K562 (cell line): ENCODE results near the gene RXRB. TPM values are rescaled to one million over a fixed set of nuclear protein-coding genes. Genes with fewer than 3 reads are reported as not detected.

Source experiments
- ARHGAP35 ChIP-seq: fragments of 450-650 bp; IDR thresholded peaks from 2 replicates; pipeline ENCODE4 v1.6.1; 2018; ENCODE audit not compliant: partially characterized antibody
- ATF6 ChIP-seq: sonication (generic); formaldehyde crosslinking; IDR thresholded peaks from 2 replicates; pipeline ENCODE4 v1.4.0; 2020; ENCODE audit warnings: mild to moderate bottlenecking, missing genetic modification reagents
- CAMTA2 ChIP-seq: fragments of 250-450 bp; sonication (Bioruptor Pico); conservative IDR thresholded peaks from 2 replicates; pipeline ENCODE4 v1.5.1; 2022
- CHCHD3 ChIP-seq: fragments of 250-450 bp; sonication (Bioruptor Pico); IDR thresholded peaks from 2 replicates; pipeline ENCODE4 v2.1.2; 2022; ENCODE audit warnings: mild to moderate bottlenecking
- JUND ChIP-seq, 2 experiments: IDR thresholded peaks; 2 replicates in 1 of 2; 3 replicates in 1 of 2; pipeline ENCODE4 v1.6.1; 2011; ENCODE audit warnings: borderline replicate concordance in 2 of 2, low read depth in 2 of 2, low read length in 2 of 2, improper control_type of control experiment in 1 of 2, missing biosample characterization in 1 of 2, missing genetic modification characterization in 1 of 2, missing genetic modification reagents in 1 of 2
- OTX1 ChIP-seq: fragments of 450-650 bp; formaldehyde crosslinking; IDR thresholded peaks from 2 replicates; pipeline ENCODE4 v1.4.0; 2022; ENCODE audit warnings: mild to moderate bottlenecking
- RBM39 ChIP-seq: fragments of 200-400 bp; formaldehyde crosslinking; optimal IDR thresholded peaks from 2 replicates; pipeline ENCODE3; 2018; ENCODE audit warnings: low read depth, low read length
- RFX1 ChIP-seq: fragments of 450-650 bp; IDR thresholded peaks from 2 replicates; pipeline ENCODE4 v1.6.1; 2016; ENCODE audit warnings: mild to moderate bottlenecking, moderate library complexity
- SNRNP70 ChIP-seq: fragments of 200-400 bp; formaldehyde crosslinking; optimal IDR thresholded peaks from 2 replicates; pipeline ENCODE3; 2017; ENCODE audit warnings: low read depth, low read length
- ZHX1 ChIP-seq: fragments of 150-350 bp; conservative IDR thresholded peaks from 2 replicates; pipeline ENCODE4 v1.6.1; 2014; ENCODE audit warnings: low read length
- ZNF76 ChIP-seq: fragments of 250-450 bp; sonication (Bioruptor Pico); IDR thresholded peaks from 2 replicates; pipeline ENCODE4 v1.4.0; 2020; ENCODE audit warnings: mild to moderate bottlenecking, moderate library complexity, borderline replicate concordance
- ZSCAN32 ChIP-seq: fragments of 450-650 bp; formaldehyde crosslinking; IDR thresholded peaks from 2 replicates; pipeline ENCODE4 v1.4.0; 2020; ENCODE audit warnings: mild to moderate bottlenecking, moderate library complexity
- polyA plus RNA-seq, 8 experiments: library from polyadenylated mRNA; depleted of rRNA in 4 of 8; stranded (reverse) in 5 of 8; unstranded in 3 of 8; fragments of >200 nt; fragmentation: Nextera tagmentation in 2 of 8; fragmentation: Illumina TruSeq in 1 of 8; extraction: Ambion mirVana in 2 of 8; extraction: Trizol in 1 of 8; gene quantifications; 2 replicates each; pipeline versions ENCODE4 v1.2.1 to v1.2.3, GENCODE V29; 2011 to 2014; ENCODE audit warnings: inconsistent platforms in 1 of 8, missing spikeins in 1 of 8
- total RNA-seq, 7 experiments: library from RNA; depleted of rRNA in 6 of 7; stranded (reverse); fragments of >200 nt in 6 of 7; fragmentation: Illumina TruSeq in 2 of 7; extraction: Trizol in 2 of 7; gene quantifications; 2 replicates each; pipeline versions ENCODE4 v1.2.1 to v1.2.3, GENCODE V29; 2011 to 2021; ENCODE audit warnings: low replicate concordance in 1 of 7
- TF ChIP-seq, protein P1 (sequence below): fragments of 450-650 bp; formaldehyde crosslinking; IDR thresholded peaks from 2 replicates; pipeline ENCODE4 v1.4.0; 2022; ENCODE audit warnings: mild to moderate bottlenecking, moderate library complexity
- TF ChIP-seq, protein P2 (sequence below): sonication (generic); formaldehyde crosslinking; IDR thresholded peaks from 2 replicates; pipeline ENCODE4 v1.8.1; 2023; ENCODE audit warnings: missing genetic modification reagents, mild to moderate bottlenecking, borderline replicate concordance

RXRB gene
- total and polyA plus RNA-seq, 9 of the 15 experiments (the other 6 are each of a cell fraction or from before 2014, with no cell fraction given), result 0.76 to 35.5 (median 18.4) TPM

GRCh38 chr6:33208091-33208967 lies 7.9 kb upstream of the RXRB start, which contains the start of gene RING1 (continued):
- TF ChIP-seq OTX1 (CRISPR knock-in tag) (0 out of 2 replicates have a peak, but pooled peaks have one; percentile 33), RFX1 (peak; percentile 83), ZHX1 (no peak), RBM39 (no peak), CHCHD3 (no peak; the same call in 1 of the 2 replicates), ATF6 (no peak; the same call in 1 of the 2 replicates), ZNF76 (CRISPR knock-in tag) (no peak), ZSCAN32 (no peak; the same call in 1 of the 2 replicates), JUND (IDR thresholded peaks at IDR 0.05; ENCODE audit: borderline replicate concordance, low read depth, low read length) (peak; percentile 86), JUND (tag; IDR thresholded peaks at IDR 0.05; ENCODE audit: borderline replicate concordance, low read depth, low read length) (peak; percentile 75; the same call in 1 of the 3 replicates), SNRNP70 (no peak), CAMTA2 (CRISPR knock-in tag) (0 out of 2 replicates have a peak, but pooled peaks have one; percentile 69), ARHGAP35 (no peak)
- TF ChIP-seq, protein P1, sequence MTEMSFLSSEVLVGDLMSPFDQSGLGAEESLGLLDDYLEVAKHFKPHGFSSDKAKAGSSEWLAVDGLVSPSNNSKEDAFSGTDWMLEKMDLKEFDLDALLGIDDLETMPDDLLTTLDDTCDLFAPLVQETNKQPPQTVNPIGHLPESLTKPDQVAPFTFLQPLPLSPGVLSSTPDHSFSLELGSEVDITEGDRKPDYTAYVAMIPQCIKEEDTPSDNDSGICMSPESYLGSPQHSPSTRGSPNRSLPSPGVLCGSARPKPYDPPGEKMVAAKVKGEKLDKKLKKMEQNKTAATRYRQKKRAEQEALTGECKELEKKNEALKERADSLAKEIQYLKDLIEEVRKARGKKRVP (CRISPR knock-in tag), result 0 out of 2 replicates have a peak, but pooled peaks have one; percentile 33
- TF ChIP-seq, protein P2, sequence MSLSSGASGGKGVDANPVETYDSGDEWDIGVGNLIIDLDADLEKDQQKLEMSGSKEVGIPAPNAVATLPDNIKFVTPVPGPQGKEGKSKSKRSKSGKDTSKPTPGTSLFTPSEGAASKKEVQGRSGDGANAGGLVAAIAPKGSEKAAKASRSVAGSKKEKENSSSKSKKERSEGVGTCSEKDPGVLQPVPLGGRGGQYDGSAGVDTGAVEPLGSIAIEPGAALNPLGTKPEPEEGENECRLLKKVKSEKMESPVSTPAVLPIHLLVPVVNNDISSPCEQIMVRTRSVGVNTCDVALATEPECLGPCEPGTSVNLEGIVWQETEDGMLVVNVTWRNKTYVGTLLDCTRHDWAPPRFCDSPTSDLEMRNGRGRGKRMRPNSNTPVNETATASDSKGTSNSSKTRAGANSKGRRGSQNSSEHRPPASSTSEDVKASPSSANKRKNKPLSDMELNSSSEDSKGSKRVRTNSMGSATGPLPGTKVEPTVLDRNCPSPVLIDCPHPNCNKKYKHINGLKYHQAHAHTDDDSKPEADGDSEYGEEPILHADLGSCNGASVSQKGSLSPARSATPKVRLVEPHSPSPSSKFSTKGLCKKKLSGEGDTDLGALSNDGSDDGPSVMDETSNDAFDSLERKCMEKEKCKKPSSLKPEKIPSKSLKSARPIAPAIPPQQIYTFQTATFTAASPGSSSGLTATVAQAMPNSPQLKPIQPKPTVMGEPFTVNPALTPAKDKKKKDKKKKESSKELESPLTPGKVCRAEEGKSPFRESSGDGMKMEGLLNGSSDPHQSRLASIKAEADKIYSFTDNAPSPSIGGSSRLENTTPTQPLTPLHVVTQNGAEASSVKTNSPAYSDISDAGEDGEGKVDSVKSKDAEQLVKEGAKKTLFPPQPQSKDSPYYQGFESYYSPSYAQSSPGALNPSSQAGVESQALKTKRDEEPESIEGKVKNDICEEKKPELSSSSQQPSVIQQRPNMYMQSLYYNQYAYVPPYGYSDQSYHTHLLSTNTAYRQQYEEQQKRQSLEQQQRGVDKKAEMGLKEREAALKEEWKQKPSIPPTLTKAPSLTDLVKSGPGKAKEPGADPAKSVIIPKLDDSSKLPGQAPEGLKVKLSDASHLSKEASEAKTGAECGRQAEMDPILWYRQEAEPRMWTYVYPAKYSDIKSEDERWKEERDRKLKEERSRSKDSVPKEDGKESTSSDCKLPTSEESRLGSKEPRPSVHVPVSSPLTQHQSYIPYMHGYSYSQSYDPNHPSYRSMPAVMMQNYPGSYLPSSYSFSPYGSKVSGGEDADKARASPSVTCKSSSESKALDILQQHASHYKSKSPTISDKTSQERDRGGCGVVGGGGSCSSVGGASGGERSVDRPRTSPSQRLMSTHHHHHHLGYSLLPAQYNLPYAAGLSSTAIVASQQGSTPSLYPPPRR, result 0 out of 2 replicates have a peak, but pooled peaks have one; percentile 12
